Panc1 (cell line): ENCODE data around the gene TMTC2. TPM values are rescaled to one million over a fixed set of nuclear protein-coding genes. Genes with fewer than 3 reads are reported as not detected.

Source experiments
- ATAC-seq: fragments of 200-7000 bp; cut with Tn5 transposase; 2 replicates; pipeline ENCODE4 v1.9.1; 2020; ENCODE audit warnings: mild to moderate bottlenecking, moderate library complexity
- BruUV-seq: library from RNA; stranded (reverse); fragments of 400-500 nt; replicated peaks from 2 replicates; lab custom pipeline; 2021; lab: Mats Ljungman, UMichigan
- CTCF ChIA-PET: fragments of 300-600 bp; sonication (Branson Sonifier 250); formaldehyde crosslinking; loops from one replicate; lab custom pipeline; 2022; ENCODE audit warnings: antibody characterized with exemption; lab: Charles Lee
- POLR2A ChIA-PET: fragments of 300-600 bp; sonication (Branson Sonifier 250); formaldehyde crosslinking; loops from one replicate; lab custom pipeline; 2022; ENCODE audit warnings: antibody characterized with exemption; lab: Charles Lee
- DNase-seq: peaks from one replicate; pipeline ENCODE4 v3.0.0-alpha.2; 2010; ENCODE audit warnings: low read depth, low spot score
- H3K27ac ChIP-seq: 2 replicates; pipeline ENCODE4 v1.5.1; 2011; ENCODE audit warnings: mild to moderate bottlenecking, low read length, inconsistent platforms
- H3K27me3 ChIP-seq: fragments of 200-500 bp; sonication (Bioruptor generic); 2 replicates; pipeline ENCODE4 v1.6.0; 2014; ENCODE audit warnings: low read length, inconsistent platforms; ENCODE audit not compliant: control insufficient read depth, insufficient read depth
- H3K36me3 ChIP-seq: fragments of 200-500 bp; sonication (Bioruptor generic); 2 replicates; pipeline ENCODE4 v1.5.1; 2014; ENCODE audit warnings: inconsistent platforms, mild to moderate bottlenecking, low read length, moderate library complexity; ENCODE audit not compliant: control insufficient read depth, insufficient read depth
- H3K4me1 ChIP-seq: 2 replicates; pipeline ENCODE4 v1.5.1; 2011; ENCODE audit warnings: inconsistent platforms, mild to moderate bottlenecking, low read length, moderate library complexity; ENCODE audit not compliant: control insufficient read depth, insufficient read depth
- H3K4me3 ChIP-seq, 2 experiments: 2 replicates each; pipeline ENCODE4 v1.5.1; 2011 to 2012; ENCODE audit warnings: low read depth in 2 of 2, low read length in 2 of 2, mild to moderate bottlenecking in 2 of 2, inconsistent platforms in 1 of 2, moderate library complexity in 1 of 2
- H3K9me3 ChIP-seq: fragments of 200-500 bp; sonication (Bioruptor generic); 2 replicates; pipeline ENCODE4 v1.5.1; 2014; ENCODE audit warnings: low read depth, mild to moderate bottlenecking, inconsistent platforms, low read length, moderate library complexity; ENCODE audit not compliant: control insufficient read depth, insufficient read depth
- POLR2AphosphoS5 ChIP-seq: IDR thresholded peaks from 2 replicates; pipeline ENCODE4 v1.6.1; 2012; ENCODE audit warnings: mild to moderate bottlenecking, low read depth, low read length, moderate library complexity
- REST ChIP-seq, 2 experiments: IDR thresholded peaks; 2 replicates each; pipeline ENCODE4 v1.6.1; 2011 to 2012; ENCODE audit warnings: low read depth in 2 of 2, control low read depth in 1 of 2, low read length in 1 of 2, mild to moderate bottlenecking in 1 of 2, moderate library complexity in 1 of 2; ENCODE audit not compliant: insufficient read depth in 1 of 2
- SIN3A ChIP-seq: IDR thresholded peaks from 2 replicates; pipeline ENCODE4 v1.6.1; 2012; ENCODE audit warnings: low read depth, mild to moderate bottlenecking, low read length, moderate library complexity, borderline replicate concordance; ENCODE audit not compliant: insufficient read depth
- TCF7L2 ChIP-seq: IDR thresholded peaks from 2 replicates; pipeline ENCODE4 v1.6.1; 2011; ENCODE audit warnings: mild to moderate bottlenecking, low read depth, low read length, inconsistent platforms
- in situ Hi-C: cut with HindIII; loops from 2 replicates; pipeline ENCODE4 v1.10.0; 2016; ENCODE audit warnings: low sequenced_read_pairs, low pct_unique_long_range_greater_than_20kb
- intact Hi-C: fragments of 100-400 bp; cut with micrococcal nuclease; formaldehyde crosslinking; loops from one replicate; pipeline ENCODE4 v1.10.0; 2022; ENCODE audit not compliant: unreplicated experiment
- total RNA-seq: library from RNA; stranded (reverse); gene quantifications from one replicate; pipeline ENCODE4 v1.2.1, GENCODE V29; 2021; ENCODE audit not compliant: unreplicated experiment
- TF ChIP-seq, protein P1 (sequence below): fragments of 450-650 bp; IDR thresholded peaks from 2 replicates; pipeline ENCODE4 v1.5.1; 2017; ENCODE audit warnings: mild to moderate bottlenecking

The TMTC2 gene
- total RNA-seq, 1 experiment from 2014 or later = 5.7 TPM

- POLR2A ChIA-PET = no interaction called here
- ATAC-seq = no peak
Measured at GRCh38 chr12:82874945-82875344, 188.2 kb downstream of the TMTC2 start.

GRCh38 chr12:82876075-82876474 lies 189.4 kb downstream of the TMTC2 start:
- DNase-seq = no peak
- H3K4me1 ChIP-seq = no peaks in the 10 kb centered on the region
- ATAC-seq = no peak
- H3K9me3 ChIP-seq = no peaks in the 10 kb centered on the region
- no peak overlapping the region for H3K4me3 ChIP-seq
- in situ Hi-C loops (no loop called here), intact Hi-C loops (no loop called here)
- no peaks in the 10 kb centered on the region for H3K27me3 ChIP-seq
- CTCF ChIA-PET = no interaction called here
- H3K36me3 ChIP-seq = no peaks in the 10 kb centered on the region
- POLR2A ChIA-PET = no interaction called here
- TF ChIP-seq TCF7L2 (no peak), SIN3A (no peak), REST (IDR thresholded peaks at IDR 0.05; ENCODE audit: insufficient read depth in 1 of 2, low read depth in 2 of 2, low read length in 1 of 2) (no peak), POLR2AphosphoS5 (no peak)
- TF ChIP-seq, protein P1, sequence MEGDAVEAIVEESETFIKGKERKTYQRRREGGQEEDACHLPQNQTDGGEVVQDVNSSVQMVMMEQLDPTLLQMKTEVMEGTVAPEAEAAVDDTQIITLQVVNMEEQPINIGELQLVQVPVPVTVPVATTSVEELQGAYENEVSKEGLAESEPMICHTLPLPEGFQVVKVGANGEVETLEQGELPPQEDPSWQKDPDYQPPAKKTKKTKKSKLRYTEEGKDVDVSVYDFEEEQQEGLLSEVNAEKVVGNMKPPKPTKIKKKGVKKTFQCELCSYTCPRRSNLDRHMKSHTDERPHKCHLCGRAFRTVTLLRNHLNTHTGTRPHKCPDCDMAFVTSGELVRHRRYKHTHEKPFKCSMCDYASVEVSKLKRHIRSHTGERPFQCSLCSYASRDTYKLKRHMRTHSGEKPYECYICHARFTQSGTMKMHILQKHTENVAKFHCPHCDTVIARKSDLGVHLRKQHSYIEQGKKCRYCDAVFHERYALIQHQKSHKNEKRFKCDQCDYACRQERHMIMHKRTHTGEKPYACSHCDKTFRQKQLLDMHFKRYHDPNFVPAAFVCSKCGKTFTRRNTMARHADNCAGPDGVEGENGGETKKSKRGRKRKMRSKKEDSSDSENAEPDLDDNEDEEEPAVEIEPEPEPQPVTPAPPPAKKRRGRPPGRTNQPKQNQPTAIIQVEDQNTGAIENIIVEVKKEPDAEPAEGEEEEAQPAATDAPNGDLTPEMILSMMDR = no peak
- H3K27ac ChIP-seq = no peak overlapping the region
- BruUV-seq = no TSS peak

More at GRCh38 chr12:82874945-82875344, 188.2 kb downstream of the TMTC2 start:
- Histone ChIP-seq H3K4me1 (no peaks in the 10 kb centered on the region), H3K9me3 (no peaks in the 10 kb centered on the region), H3K4me3 (no peak overlapping the region), H3K36me3 (no peaks in the 10 kb centered on the region), H3K27me3 (no peaks in the 10 kb centered on the region), H3K27ac (no peak overlapping the region)
- no peak for TF ChIP-seq REST (IDR thresholded peaks at IDR 0.05; ENCODE audit: insufficient read depth in 1 of 2, low read depth in 2 of 2, low read length in 1 of 2)
- TF ChIP-seq TCF7L2 = no peak
- TF ChIP-seq, protein P1 = no peak
- TF ChIP-seq POLR2AphosphoS5 = no peak
- TF ChIP-seq SIN3A = no peak
- BruUV-seq = no TSS peak
- intact Hi-C loops (no loop called here), in situ Hi-C loops (no loop called here)
- DNase-seq = no peak
- CTCF ChIA-PET = no interaction called here
